D341Med (cell line): ENCODE results near the gene MDP1.

Experiments
- DNase-seq: peaks from one replicate; pipeline ENCODE4 v3.0.0; 2012; ENCODE audit warnings: low spot score

The MDP1 gene

GRCh38 chr14:24215495-24216344 lies at the start of gene MDP1:
TSS of gene MDP1 (minus strand) at chr14:24216066. CDS start at chr14:24215955, 111 bp downstream.
- peak; percentile 91 for DNase-seq

GRCh38 chr14:24264298-24264697 lies 48.4 kb upstream of the MDP1 start:
- DNase-seq: no peak

- no peak for DNase-seq
Measured at GRCh38 chr14:24263848-24264247, 48.0 kb upstream of the MDP1 start.

- DNase-seq: no peak
Measured at GRCh38 chr14:24262821-24263733, 47.2 kb upstream of the MDP1 start, which contains the start of gene TGM1. TSS of gene TGM1 (minus strand) at chr14:24263177. CDS start at chr14:24262352, 825 bp downstream.

- DNase-seq: no peak
Measured at GRCh38 chr14:24261969-24262327, 46.1 kb upstream of the MDP1 start.

GRCh38 chr14:24261256-24261968 lies 45.5 kb upstream of the MDP1 start:
- DNase-seq: no peak

- DNase-seq: no peak
Measured at GRCh38 chr14:24260780-24261157, 44.9 kb upstream of the MDP1 start.

GRCh38 chr14:24260026-24260779 lies 44.3 kb upstream of the MDP1 start:
- DNase-seq: no peak

GRCh38 chr14:24259282-24260025 lies 43.6 kb upstream of the MDP1 start:
- DNase-seq: no peak

GRCh38 chr14:24258548-24259265 lies 42.8 kb upstream of the MDP1 start:
- DNase-seq: no peak

- DNase-seq: no peak
Measured at GRCh38 chr14:24258119-24258518, 42.3 kb upstream of the MDP1 start.

- no peak for DNase-seq
Measured at GRCh38 chr14:24256960-24257359, 41.1 kb upstream of the MDP1 start.

GRCh38 chr14:24255931-24256711 lies 40.3 kb upstream of the MDP1 start:
- DNase-seq: no peak

GRCh38 chr14:24255438-24255837 lies 39.6 kb upstream of the MDP1 start:
- no peak for DNase-seq

GRCh38 chr14:24254630-24255392 lies 38.9 kb upstream of the MDP1 start:
- no peak for DNase-seq

- DNase-seq: no peak
Measured at GRCh38 chr14:24253936-24254335, 38.1 kb upstream of the MDP1 start.

- DNase-seq: no peak
Measured at GRCh38 chr14:24252289-24253124, 36.6 kb upstream of the MDP1 start.

GRCh38 chr14:24251880-24252288 lies 36.0 kb upstream of the MDP1 start:
- DNase-seq: no peak
